Large intestine (tissue), 12 donors: ENCODE data around the gene RNF207. TPM values are rescaled to one million over a fixed set of nuclear protein-coding genes. Genes with fewer than 3 reads are reported as not detected.

Experiments used
- DNase-seq, 2 donors: peaks; one replicate each; pipeline versions ENCODE4 v3.0.0 to v3.0.0-alpha.2; 2013
- H3K27ac ChIP-seq: one replicate; pipeline ENCODE4 v1.5.1; 2013; ENCODE audit warnings: low read length
- H3K27me3 ChIP-seq: 2 replicates; pipeline ENCODE4 v1.6.1; 2013; ENCODE audit warnings: low read length; ENCODE audit not compliant: control insufficient read depth, insufficient read depth
- H3K36me3 ChIP-seq: 2 replicates; pipeline ENCODE4 v1.6.1; 2013; ENCODE audit warnings: low read length; ENCODE audit not compliant: control insufficient read depth, insufficient read depth
- H3K4me1 ChIP-seq: one replicate; pipeline ENCODE4 v1.6.1; 2013; ENCODE audit warnings: low read length; ENCODE audit not compliant: control insufficient read depth, insufficient read depth
- H3K4me3 ChIP-seq: one replicate; pipeline ENCODE4 v1.5.1; 2013; ENCODE audit warnings: low read length
- H3K9me3 ChIP-seq: one replicate; pipeline ENCODE4 v1.6.1; 2013; ENCODE audit warnings: mild to moderate bottlenecking, low read depth, low read length, moderate library complexity; ENCODE audit not compliant: control insufficient read depth
- WGBS: methylation state at CpG from one replicate; pipeline ENCODE4 v1.1.5; 2013; ENCODE audit warnings: low lambda C conversion rate; ENCODE audit not compliant: insufficient coverage; 5-methylcytosine and 5-hydroxymethylcytosine counted together
- long read RNA-seq, 11 donors: transcript quantifications; one replicate each; lab custom pipeline, GENCODE V29; 2026
- polyA plus RNA-seq: library from polyadenylated mRNA; unstranded; fragments of 120-200 nt; gene quantifications from one replicate; pipeline ENCODE4 v1.2.1, GENCODE V29; 2013

Gene RNF207, protein sequence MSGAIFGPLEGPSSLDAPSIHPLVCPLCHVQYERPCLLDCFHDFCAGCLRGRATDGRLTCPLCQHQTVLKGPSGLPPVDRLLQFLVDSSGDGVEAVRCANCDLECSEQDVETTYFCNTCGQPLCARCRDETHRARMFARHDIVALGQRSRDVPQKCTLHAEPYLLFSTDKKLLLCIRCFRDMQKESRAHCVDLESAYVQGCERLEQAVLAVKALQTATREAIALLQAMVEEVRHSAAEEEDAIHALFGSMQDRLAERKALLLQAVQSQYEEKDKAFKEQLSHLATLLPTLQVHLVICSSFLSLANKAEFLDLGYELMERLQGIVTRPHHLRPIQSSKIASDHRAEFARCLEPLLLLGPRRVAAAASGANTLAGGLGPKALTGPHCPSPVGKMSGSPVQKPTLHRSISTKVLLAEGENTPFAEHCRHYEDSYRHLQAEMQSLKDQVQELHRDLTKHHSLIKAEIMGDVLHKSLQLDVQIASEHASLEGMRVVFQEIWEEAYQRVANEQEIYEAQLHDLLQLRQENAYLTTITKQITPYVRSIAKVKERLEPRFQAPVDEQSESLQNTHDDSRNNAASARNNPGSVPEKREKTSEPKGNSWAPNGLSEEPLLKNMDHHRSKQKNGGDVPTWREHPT
- 44.5 TPM for polyA plus RNA-seq
- long read RNA-seq, donor 1, partial matches to known transcripts, result 12 of 12 reads
- long read RNA-seq, donor 1, other reads (novel, unspliced or antisense), result 0 of 12 reads
- long read RNA-seq, donor 2, partial matches to known transcripts, result 20 of 24 reads
- long read RNA-seq, donor 2, other reads (novel, unspliced or antisense), result 0 of 24 reads
- long read RNA-seq, donor 3, result 0 reads
- long read RNA-seq, donor 4, result 0 reads
- long read RNA-seq, donor 5, partial matches to known transcripts, result 0 of 1 reads
- long read RNA-seq, donor 5, other reads (novel, unspliced or antisense), result 0 of 1 reads
- long read RNA-seq, donor 6, partial matches to known transcripts, result 21 of 34 reads
- long read RNA-seq, donor 6, other reads (novel, unspliced or antisense), result 10 of 34 reads
- long read RNA-seq, donor 7, partial matches to known transcripts, result 6 of 7 reads
- long read RNA-seq, donor 7, other reads (novel, unspliced or antisense), result 0 of 7 reads
- long read RNA-seq, donor 8, partial matches to known transcripts, result 10 of 16 reads
- long read RNA-seq, donor 8, other reads (novel, unspliced or antisense), result 0 of 16 reads
- long read RNA-seq, donor 9, partial matches to known transcripts, result 0 of 22 reads
- long read RNA-seq, donor 9, other reads (novel, unspliced or antisense), result 17 of 22 reads
- long read RNA-seq, donor 10, partial matches to known transcripts, result 18 of 22 reads
- long read RNA-seq, donor 10, other reads (novel, unspliced or antisense), result 0 of 22 reads
- long read RNA-seq, donor 11, partial matches to known transcripts, result 18 of 20 reads
- long read RNA-seq, donor 11, other reads (novel, unspliced or antisense), result 0 of 20 reads

DNA sequence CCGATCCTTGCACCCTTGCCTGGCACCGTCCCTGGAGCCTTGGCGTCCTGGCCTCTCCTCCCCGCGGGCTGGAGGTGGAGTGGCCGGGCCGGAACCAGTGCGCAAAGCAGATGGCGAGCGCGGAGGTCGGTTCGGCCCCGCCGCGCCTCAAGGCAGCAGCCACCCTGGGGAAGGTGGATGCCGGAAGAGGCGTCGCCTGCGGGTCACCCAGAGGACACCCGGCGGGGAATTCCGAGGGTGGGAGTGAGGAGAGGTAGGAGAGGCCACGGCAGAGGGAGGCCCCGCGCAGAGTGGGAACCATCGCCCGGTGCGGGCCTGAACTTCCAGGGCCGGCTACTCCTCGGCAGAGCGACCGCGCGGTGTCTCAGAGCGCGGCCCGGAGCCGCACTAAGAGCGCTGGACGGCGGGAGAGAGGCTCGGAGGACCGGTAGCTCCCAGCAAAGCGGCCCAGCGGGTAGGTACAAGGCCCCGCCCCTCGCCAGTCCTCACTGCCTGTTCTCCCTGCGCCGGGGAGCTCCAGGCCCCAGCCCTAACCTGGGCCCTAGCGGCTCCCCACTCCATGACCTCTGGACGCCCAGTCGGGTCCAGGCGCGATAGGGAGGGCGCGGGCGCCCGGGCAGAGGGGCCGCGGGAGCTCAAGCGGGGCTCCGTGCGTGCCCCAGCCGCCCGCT, at the start of gene RNF207:
RNF207 (plus strand) TSS at position 271 of the 671 bp plus-strand sequence. CDS start 417 bp downstream, outside the sequence.
- H3K4me1 ChIP-seq, result peaks cover 16% of the 10 kb centered on the region
- peaks cover 6% of the 10 kb centered on the region for H3K27me3 ChIP-seq
- peaks cover 1% of the 10 kb centered on the region for H3K36me3 ChIP-seq
- H3K27ac ChIP-seq, result peak within 1 kb of the TSS; percentile 77
- peak; percentile 78 to 90 for DNase-seq
- H3K4me3 ChIP-seq, result peak within 1 kb of the TSS; percentile 81
- no CpG with 5 or more reads among the region's 66 CpGs for WGBS
- H3K9me3 ChIP-seq, result peaks cover 3% of the 10 kb centered on the region

GRCh38 chr1:6157132-6157527, 48.8 kb upstream of the RNF207 start:
- H3K4me3 ChIP-seq, result no peak overlapping the region
- WGBS, result no CpG with 5 or more reads among the region's 2 CpGs

DNA sequence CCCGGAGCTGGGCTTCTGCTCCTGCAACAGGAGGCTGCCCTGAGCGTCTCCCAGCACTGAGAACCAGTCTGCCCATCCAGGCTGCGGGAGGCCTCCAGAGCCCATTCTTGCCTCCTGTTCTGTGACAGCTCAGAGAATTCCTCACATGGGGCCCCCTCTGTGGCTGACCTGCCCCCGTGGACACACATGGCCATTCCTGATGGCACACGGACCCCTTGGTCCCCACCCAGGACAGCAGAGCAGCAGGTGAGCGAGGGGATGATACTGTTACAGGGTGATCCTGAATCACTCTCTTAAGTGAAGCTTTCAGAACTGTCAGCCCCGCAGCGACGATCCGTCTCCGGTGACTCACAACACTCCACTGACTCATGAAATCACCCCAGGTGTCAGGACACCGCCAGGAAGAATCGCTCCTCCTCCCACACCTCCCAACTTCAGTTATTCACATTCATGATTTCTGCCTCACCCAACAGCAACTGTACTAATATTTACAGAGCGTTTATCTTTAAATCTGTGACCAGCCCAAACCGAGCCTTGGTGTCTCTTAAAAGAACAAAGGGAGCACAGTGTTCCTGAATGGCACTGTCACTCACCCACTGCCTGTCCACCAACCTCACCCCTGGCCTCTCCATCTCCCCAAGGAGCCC, 48.3 kb upstream of the RNF207 start:
- Histone ChIP-seq H3K4me3 (no peak overlapping the region), H3K4me1 (peaks cover 3% of the 10 kb centered on the region), H3K9me3 (no peaks in the 10 kb centered on the region), H3K27me3 (peaks cover 9% of the 10 kb centered on the region), H3K36me3 (no peaks in the 10 kb centered on the region), H3K27ac (no peak overlapping the region)
- no CpG with 5 or more reads among the region's 15 CpGs for WGBS
- no peak for DNase-seq

More at GRCh38 chr1:6157132-6157527, 48.8 kb upstream of the RNF207 start:
- Histone ChIP-seq H3K36me3 (no peaks in the 10 kb centered on the region), H3K9me3 (no peaks in the 10 kb centered on the region), H3K27ac (no peak overlapping the region), H3K4me1 (peaks cover 3% of the 10 kb centered on the region), H3K27me3 (peaks cover 9% of the 10 kb centered on the region)
- DNase-seq, result no peak

- no peak overlapping the region for H3K27ac ChIP-seq
- H3K9me3 ChIP-seq, result no peaks in the 10 kb centered on the region
- no peak for DNase-seq
- peaks cover 11% of the 10 kb centered on the region for H3K27me3 ChIP-seq
- H3K4me3 ChIP-seq, result no peak overlapping the region
- H3K36me3 ChIP-seq, result no peaks in the 10 kb centered on the region
- peaks cover 3% of the 10 kb centered on the region for H3K4me1 ChIP-seq
- no CpG with 5 or more reads among the region's 8 CpGs for whole genome bisulfite sequencing
Observed at GRCh38 chr1:6158181-6158580, 47.7 kb upstream of the RNF207 start.

DNA sequence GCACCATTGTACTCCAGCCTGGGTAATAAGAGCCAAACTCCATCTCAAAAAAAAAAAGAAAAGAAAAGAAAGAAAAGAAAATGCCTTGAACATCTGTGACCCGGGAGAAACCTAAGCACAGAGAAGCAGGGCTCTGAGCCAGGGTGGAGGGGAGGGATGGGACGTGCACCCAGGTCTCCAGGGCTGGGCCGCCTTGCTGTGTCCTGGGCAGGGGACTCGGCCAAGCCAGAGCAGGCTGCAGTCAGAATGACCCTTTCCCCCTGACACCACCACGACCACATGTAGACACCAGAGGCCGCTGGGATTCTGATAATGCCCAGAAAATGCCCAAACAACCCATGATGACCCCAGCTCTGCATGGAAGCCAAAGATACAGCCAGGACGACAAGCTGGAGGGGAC, 43.6 kb upstream of the RNF207 start:
- no peak overlapping the region for H3K4me3 ChIP-seq
- WGBS, result no CpG with 5 or more reads among the region's 7 CpGs
- DNase-seq, result no peak
- H3K27ac ChIP-seq, result no peak overlapping the region
- H3K9me3 ChIP-seq, result no peaks in the 10 kb centered on the region
- no peaks in the 10 kb centered on the region for H3K36me3 ChIP-seq
- peaks cover 16% of the 10 kb centered on the region for H3K27me3 ChIP-seq
- H3K4me1 ChIP-seq, result peaks cover 2% of the 10 kb centered on the region

- no peak overlapping the region for H3K4me3 ChIP-seq
- no peaks in the 10 kb centered on the region for H3K36me3 ChIP-seq
- DNase-seq, result no peak
- H3K27me3 ChIP-seq, result peaks cover 16% of the 10 kb centered on the region
- H3K9me3 ChIP-seq, result no peaks in the 10 kb centered on the region
- H3K4me1 ChIP-seq, result no peaks in the 10 kb centered on the region
- no peak overlapping the region for H3K27ac ChIP-seq
- WGBS, result no CpG with 5 or more reads among the region's 13 CpGs
Observed at GRCh38 chr1:6162773-6163172, 43.1 kb upstream of the RNF207 start.

- H3K4me3 ChIP-seq, result no peak overlapping the region
- H3K27ac ChIP-seq, result no peak overlapping the region
- no peaks in the 10 kb centered on the region for H3K36me3 ChIP-seq
- H3K4me1 ChIP-seq, result no peaks in the 10 kb centered on the region
- WGBS, result 100% methylated on average over 1 of the region's 15 CpGs
- DNase-seq, result no peak
- H3K27me3 ChIP-seq, result peaks cover 16% of the 10 kb centered on the region
- no peaks in the 10 kb centered on the region for H3K9me3 ChIP-seq
Observed at GRCh38 chr1:6163191-6163972, 42.5 kb upstream of the RNF207 start.

GRCh38 chr1:6163973-6164617, 41.8 kb upstream of the RNF207 start:
- peaks cover 16% of the 10 kb centered on the region for H3K27me3 ChIP-seq
- H3K9me3 ChIP-seq, result no peaks in the 10 kb centered on the region
- no CpG with 5 or more reads among the region's 19 CpGs for WGBS
- no peak overlapping the region for H3K27ac ChIP-seq
- no peaks in the 10 kb centered on the region for H3K36me3 ChIP-seq
- no peaks in the 10 kb centered on the region for H3K4me1 ChIP-seq
- no peak overlapping the region for H3K4me3 ChIP-seq
- no peak for DNase-seq
